GM12801 (cell line): ENCODE data around the gene RPS4Y1.

Experiments used
- CTCF ChIP-seq: IDR thresholded peaks from one replicate; pipeline ENCODE4 v1.5.1; 2011; ENCODE audit warnings: control low read depth; ENCODE audit not compliant: insufficient read length; ENCODE audit errors: extremely low read depth

The RPS4Y1 gene

DNA sequence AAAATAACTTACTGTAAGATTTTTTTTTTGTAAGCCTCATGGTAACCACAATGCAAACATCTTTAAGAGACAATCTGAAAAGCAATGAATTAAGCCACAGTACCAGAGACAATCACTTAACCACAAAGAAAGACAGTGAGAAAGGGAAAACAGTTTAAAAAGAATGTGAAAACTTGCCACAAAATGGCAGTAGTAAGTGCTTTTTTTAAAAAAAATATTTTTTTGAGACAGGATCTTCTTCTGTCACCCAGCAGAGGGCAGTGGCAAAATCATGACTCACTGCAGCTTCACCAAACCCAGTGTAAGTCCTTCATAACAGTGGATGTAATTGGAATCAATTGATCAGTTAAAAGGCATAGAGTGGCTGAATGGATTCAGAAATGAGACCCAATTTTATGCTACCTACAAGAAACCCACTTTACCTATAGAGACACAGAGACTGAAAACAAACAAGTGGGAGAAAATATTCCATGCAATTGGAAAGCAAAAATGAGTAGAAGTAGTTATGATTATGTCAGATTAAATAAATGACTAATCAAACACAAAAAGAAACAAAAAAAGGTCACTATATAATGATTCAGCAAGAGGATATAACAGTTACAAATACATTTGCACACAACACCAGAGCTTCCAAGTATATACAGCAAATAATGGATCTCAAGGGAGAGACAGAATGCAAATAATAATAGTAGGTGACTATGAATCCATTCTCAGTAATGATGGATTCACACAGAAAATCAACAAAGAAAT lies 71.8 kb downstream of the RPS4Y1 start:
- no peak for TF ChIP-seq CTCF
